Liver (tissue), 3 donors: ENCODE results near the gene B4GALT1.

ENCODE experiments used
- ATF3 ChIP-seq: IDR thresholded peaks from 2 replicates; pipeline ENCODE4 v1.6.1; 2016; ENCODE audit warnings: antibody characterized with exemption
- CTCF ChIP-seq: fragments of 150-350 bp; IDR thresholded peaks from 2 replicates; pipeline ENCODE4 v1.5.1; 2017; ENCODE audit warnings: improper control_type of control experiment, low read depth, low read length; ENCODE audit not compliant: missing input control
- EGR1 ChIP-seq, 2 donors: IDR thresholded peaks; 2 replicates each; pipeline ENCODE4 v1.6.1; 2016 to 2018; ENCODE audit warnings: antibody characterized with exemption in 2 of 2, low read depth in 2 of 2
- GABPA ChIP-seq, 2 donors: IDR thresholded peaks in 1 of 2; conservative IDR thresholded peaks in 1 of 2; 2 replicates each; pipeline ENCODE4 v1.6.1; 2016; ENCODE audit warnings: antibody characterized with exemption in 2 of 2, mild to moderate bottlenecking in 1 of 2, moderate library complexity in 1 of 2
- JUND ChIP-seq, 2 donors: IDR thresholded peaks; 2 replicates each; pipeline ENCODE4 v1.6.1; 2016; ENCODE audit warnings: antibody characterized with exemption in 2 of 2
- MAX ChIP-seq: IDR thresholded peaks from 2 replicates; pipeline ENCODE4 v1.6.1; 2016; ENCODE audit warnings: antibody characterized with exemption
- YY1 ChIP-seq: IDR thresholded peaks from 2 replicates; pipeline ENCODE4 v1.6.1; 2016; ENCODE audit warnings: antibody characterized with exemption, mild to moderate bottlenecking
- donor health status: healthy.
- donor health status: healthy.

DNA sequence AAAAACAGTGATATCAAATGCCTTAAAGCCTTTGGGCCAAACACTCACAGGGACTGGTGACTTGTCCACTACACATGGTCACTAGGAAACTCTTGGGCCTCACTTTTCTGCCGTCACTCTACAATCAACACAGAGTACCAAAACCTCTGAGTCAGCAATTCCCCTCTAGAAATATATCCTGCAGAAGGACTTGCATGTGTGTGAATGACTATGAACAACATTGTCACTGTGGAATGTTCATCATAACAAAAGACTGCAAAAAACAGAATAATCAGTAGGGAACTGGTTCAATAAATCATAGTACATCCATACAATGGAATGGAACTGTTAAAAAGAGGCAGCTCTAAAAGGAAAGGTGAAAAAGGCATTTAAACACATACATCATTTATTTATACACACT lies 46.5 kb downstream of the B4GALT1 start:
- no peak for TF ChIP-seq CTCF
- TF ChIP-seq YY1 = no peak
- no peak for TF ChIP-seq EGR1 (IDR thresholded peaks at IDR 0.05; ENCODE audit: low read depth in 2 of 2)
- TF ChIP-seq GABPA (IDR thresholded peaks at IDR 0.05 in 1 of 2, conservative IDR thresholded peaks at IDR 0.05 in 1 of 2) = no peak
- no peak for TF ChIP-seq JUND (IDR thresholded peaks at IDR 0.05)
- TF ChIP-seq MAX = no peak
- TF ChIP-seq ATF3 = no peak
